ENCODE results near the gene ITGB7.

- TF ChIP-seq CHD1 (IDR thresholded peaks at IDR 0.05; ENCODE audit: low read depth, low read length) (no peak), CTCF (conservative IDR thresholded peaks at IDR 0.05; ENCODE audit: low read depth, low read length) (no peak), POLR2A (IDR thresholded peaks at IDR 0.05; ENCODE audit: low read depth, low read length) (no peak), RAD21 (IDR thresholded peaks at IDR 0.05; ENCODE audit: low read length) (no peak)
Measured at GRCh38 chr12:53191096-53191884, 15.8 kb downstream of the ITGB7 start.
